HepG2 (cell line): ENCODE measurements around the gene CCT3. TPM values are rescaled to one million over a fixed set of nuclear protein-coding genes. Genes with fewer than 3 reads are reported as not detected.

Experiments
- CHD4 ChIP-seq: fragments of 200-600 bp; sonication (generic); IDR thresholded peaks from 2 replicates; pipeline ENCODE4 v1.7.0; 2017; ENCODE audit warnings: mild to moderate bottlenecking, low read length, borderline replicate concordance
- HIVEP1 ChIP-seq: sonication (generic); formaldehyde crosslinking; IDR thresholded peaks from 2 replicates; pipeline ENCODE4 v1.4.0; 2020; ENCODE audit warnings: mild to moderate bottlenecking, missing genetic modification reagents
- JUN ChIP-seq: sonication (generic); formaldehyde crosslinking; IDR thresholded peaks from 2 replicates; pipeline ENCODE4 v1.4.0; 2020; ENCODE audit warnings: mild to moderate bottlenecking, missing genetic modification reagents
- POLR2AphosphoS5 ChIP-seq: IDR thresholded peaks from 2 replicates; pipeline ENCODE4 v1.6.1; 2012; ENCODE audit warnings: low read depth, low read length
- POLR2G ChIP-seq: fragments of 200-400 bp; formaldehyde crosslinking; IDR thresholded peaks from 2 replicates; pipeline ENCODE4 v1.6.1; 2018; ENCODE audit warnings: mild to moderate bottlenecking, low read depth, low read length, moderate library complexity
- ZNF10 ChIP-seq: sonication (generic); formaldehyde crosslinking; IDR thresholded peaks from 2 replicates; pipeline ENCODE4 v1.4.0; 2020; ENCODE audit warnings: mild to moderate bottlenecking, low read depth, missing genetic modification reagents, borderline replicate concordance
- ZNF143 ChIP-seq: sonication (generic); formaldehyde crosslinking; IDR thresholded peaks from 2 replicates; pipeline ENCODE4 v1.4.0; 2020; ENCODE audit warnings: missing genetic modification reagents
- ZNF7 ChIP-seq: IDR thresholded peaks from 2 replicates; pipeline ENCODE4 v1.6.1; 2016; ENCODE audit warnings: missing biosample characterization, missing genetic modification reagents
- polyA plus RNA-seq, 8 experiments: library from polyadenylated mRNA; depleted of rRNA in 3 of 8; stranded (reverse) in 7 of 8; unstranded in 1 of 8; fragments of >200 nt; fragmentation: Illumina TruSeq in 4 of 8; extraction: Trizol in 4 of 8; gene quantifications; 2 replicates each; pipeline versions ENCODE4 v1.2.1 to v1.2.3, GENCODE V29; 2011 to 2016; ENCODE audit warnings: low read depth in 4 of 8, missing spikeins in 1 of 8, mixed read lengths in 1 of 8; ENCODE audit not compliant: insufficient read depth in 1 of 8
- total RNA-seq, 5 experiments: library from RNA; depleted of rRNA; stranded (reverse); fragments of >200 nt; fragmentation: Illumina TruSeq; extraction: Trizol; gene quantifications; 2 replicates each; pipeline ENCODE4 v1.2.3, GENCODE V29; 2016; ENCODE audit warnings: low read depth in 1 of 5
- TF ChIP-seq, protein P1 (sequence below): IDR thresholded peaks from 2 replicates; pipeline ENCODE4 v1.6.1; 2016; ENCODE audit warnings: low read depth, missing genetic modification reagents, missing compliant biosample characterization
- TF ChIP-seq, protein P2 (sequence below): sonication (generic); formaldehyde crosslinking; IDR thresholded peaks from 2 replicates; pipeline ENCODE4 v1.4.0; 2020; ENCODE audit warnings: missing genetic modification reagents, mild to moderate bottlenecking, borderline replicate concordance
- TF ChIP-seq, protein P3 (sequence below): IDR thresholded peaks from 2 replicates; pipeline ENCODE4 v1.6.1; 2016; ENCODE audit warnings: mild to moderate bottlenecking, missing biosample characterization, missing genetic modification reagents
- TF ChIP-seq, protein P4 (sequence below): IDR thresholded peaks from 2 replicates; pipeline ENCODE4 v1.6.1; 2016

Gene CCT3
- total and polyA plus RNA-seq, 2 of the 13 experiments (the other 11 are each of a cell fraction or from before 2014, with no cell fraction given): 319 to 615 TPM

DNA sequence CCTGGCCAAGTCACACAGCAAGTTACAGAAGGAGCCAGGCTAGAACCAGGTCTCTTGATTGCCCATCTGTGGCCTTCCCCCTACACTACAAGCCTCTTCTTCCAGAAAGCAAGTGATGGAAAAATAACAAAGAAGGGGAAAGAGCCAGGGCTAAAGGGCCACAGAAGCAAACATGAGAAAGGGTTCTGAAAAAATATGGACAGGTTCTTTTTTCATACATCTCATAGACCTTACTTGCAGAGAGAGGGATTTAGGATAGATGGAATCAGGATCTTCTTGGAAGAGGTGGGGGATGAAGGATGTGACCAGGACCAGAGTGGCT is 34.1 kb upstream of the CCT3 start (continued):
- TF ChIP-seq, protein P1, sequence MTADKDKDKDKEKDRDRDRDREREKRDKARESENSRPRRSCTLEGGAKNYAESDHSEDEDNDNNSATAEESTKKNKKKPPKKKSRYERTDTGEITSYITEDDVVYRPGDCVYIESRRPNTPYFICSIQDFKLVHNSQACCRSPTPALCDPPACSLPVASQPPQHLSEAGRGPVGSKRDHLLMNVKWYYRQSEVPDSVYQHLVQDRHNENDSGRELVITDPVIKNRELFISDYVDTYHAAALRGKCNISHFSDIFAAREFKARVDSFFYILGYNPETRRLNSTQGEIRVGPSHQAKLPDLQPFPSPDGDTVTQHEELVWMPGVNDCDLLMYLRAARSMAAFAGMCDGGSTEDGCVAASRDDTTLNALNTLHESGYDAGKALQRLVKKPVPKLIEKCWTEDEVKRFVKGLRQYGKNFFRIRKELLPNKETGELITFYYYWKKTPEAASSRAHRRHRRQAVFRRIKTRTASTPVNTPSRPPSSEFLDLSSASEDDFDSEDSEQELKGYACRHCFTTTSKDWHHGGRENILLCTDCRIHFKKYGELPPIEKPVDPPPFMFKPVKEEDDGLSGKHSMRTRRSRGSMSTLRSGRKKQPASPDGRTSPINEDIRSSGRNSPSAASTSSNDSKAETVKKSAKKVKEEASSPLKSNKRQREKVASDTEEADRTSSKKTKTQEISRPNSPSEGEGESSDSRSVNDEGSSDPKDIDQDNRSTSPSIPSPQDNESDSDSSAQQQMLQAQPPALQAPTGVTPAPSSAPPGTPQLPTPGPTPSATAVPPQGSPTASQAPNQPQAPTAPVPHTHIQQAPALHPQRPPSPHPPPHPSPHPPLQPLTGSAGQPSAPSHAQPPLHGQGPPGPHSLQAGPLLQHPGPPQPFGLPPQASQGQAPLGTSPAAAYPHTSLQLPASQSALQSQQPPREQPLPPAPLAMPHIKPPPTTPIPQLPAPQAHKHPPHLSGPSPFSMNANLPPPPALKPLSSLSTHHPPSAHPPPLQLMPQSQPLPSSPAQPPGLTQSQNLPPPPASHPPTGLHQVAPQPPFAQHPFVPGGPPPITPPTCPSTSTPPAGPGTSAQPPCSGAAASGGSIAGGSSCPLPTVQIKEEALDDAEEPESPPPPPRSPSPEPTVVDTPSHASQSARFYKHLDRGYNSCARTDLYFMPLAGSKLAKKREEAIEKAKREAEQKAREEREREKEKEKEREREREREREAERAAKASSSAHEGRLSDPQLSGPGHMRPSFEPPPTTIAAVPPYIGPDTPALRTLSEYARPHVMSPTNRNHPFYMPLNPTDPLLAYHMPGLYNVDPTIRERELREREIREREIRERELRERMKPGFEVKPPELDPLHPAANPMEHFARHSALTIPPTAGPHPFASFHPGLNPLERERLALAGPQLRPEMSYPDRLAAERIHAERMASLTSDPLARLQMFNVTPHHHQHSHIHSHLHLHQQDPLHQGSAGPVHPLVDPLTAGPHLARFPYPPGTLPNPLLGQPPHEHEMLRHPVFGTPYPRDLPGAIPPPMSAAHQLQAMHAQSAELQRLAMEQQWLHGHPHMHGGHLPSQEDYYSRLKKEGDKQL (CRISPR knock-in tag): 0 out of 2 replicates have a peak, but pooled peaks have one; percentile 1
- TF ChIP-seq POLR2AphosphoS5 (peak; percentile 14; the same call in 1 of the 2 replicates), JUN (CRISPR knock-in tag) (peak; percentile 15; the same call in 1 of the 2 replicates), HIVEP1 (no peak), ZNF143 (CRISPR knock-in tag) (no peak), POLR2G (peak; percentile 67), ZNF10 (no peak), ZNF7 (CRISPR knock-in tag) (peak; percentile 78), CHD4 (peak; percentile 87)
- TF ChIP-seq, protein P2, sequence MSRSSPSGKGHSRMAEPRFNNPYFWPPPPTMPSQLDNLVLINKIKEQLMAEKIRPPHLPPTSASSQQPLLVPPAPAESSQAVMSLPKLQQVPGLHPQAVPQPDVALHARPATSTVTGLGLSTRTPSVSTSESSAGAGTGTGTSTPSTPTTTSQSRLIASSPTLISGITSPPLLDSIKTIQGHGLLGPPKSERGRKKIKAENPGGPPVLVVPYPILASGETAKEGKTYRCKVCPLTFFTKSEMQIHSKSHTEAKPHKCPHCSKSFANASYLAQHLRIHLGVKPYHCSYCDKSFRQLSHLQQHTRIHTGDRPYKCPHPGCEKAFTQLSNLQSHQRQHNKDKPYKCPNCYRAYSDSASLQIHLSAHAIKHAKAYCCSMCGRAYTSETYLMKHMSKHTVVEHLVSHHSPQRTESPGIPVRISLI (CRISPR knock-in tag): 0 out of 2 replicates have a peak, but pooled peaks have one; percentile 4
- TF ChIP-seq, protein P3, sequence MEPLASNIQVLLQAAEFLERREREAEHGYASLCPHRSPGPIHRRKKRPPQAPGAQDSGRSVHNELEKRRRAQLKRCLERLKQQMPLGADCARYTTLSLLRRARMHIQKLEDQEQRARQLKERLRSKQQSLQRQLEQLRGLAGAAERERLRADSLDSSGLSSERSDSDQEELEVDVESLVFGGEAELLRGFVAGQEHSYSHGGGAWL (CRISPR knock-in tag): no peak
- TF ChIP-seq, protein P4, sequence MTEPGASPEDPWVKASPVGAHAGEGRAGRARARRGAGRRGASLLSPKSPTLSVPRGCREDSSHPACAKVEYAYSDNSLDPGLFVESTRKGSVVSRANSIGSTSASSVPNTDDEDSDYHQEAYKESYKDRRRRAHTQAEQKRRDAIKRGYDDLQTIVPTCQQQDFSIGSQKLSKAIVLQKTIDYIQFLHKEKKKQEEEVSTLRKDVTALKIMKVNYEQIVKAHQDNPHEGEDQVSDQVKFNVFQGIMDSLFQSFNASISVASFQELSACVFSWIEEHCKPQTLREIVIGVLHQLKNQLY: 0 out of 2 replicates have a peak, but pooled peaks have one; percentile 4
